Measurements from ENCODE around the gene APOL1. TPM values are rescaled to one million over a fixed set of nuclear protein-coding genes. Genes with fewer than 3 reads are reported as not detected.

The APOL1 gene
- total RNA-seq, 1 experiment from 2014 or later, result 16.0 TPM

DNA sequence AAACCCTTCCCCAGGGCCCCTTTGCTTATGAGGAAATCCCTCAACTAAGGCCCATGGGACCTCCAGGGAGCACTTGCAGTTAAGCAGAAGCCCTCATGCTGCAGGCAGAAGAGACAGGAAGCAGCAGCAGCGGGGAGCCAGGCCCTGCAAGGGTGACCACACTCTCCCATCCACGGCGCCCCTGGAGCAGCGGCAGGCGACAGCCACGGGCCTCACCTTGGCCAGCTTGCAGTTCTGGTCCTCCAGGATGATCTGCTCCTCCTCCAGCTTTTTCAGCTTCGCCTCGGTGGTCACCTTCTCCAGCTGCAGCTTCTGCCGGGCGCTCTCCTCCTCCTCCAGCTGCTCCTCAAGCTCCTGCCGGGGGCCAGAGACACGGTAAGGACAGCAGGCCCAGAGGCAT lies 47.0 kb downstream of the APOL1 start:
- Histone ChIP-seq H3K9me3 (ENCODE audit: control insufficient read depth, insufficient read depth, low read depth, low read length) (no peaks in the 10 kb centered on the region), H3K36me3 (ENCODE audit: control insufficient read depth, insufficient read depth, low read length) (peaks cover 42% of the 10 kb centered on the region), H3K27me3 (ENCODE audit: control insufficient read depth, insufficient read depth, low read length) (no peaks in the 10 kb centered on the region), H3K4me1 (ENCODE audit: control insufficient read depth, insufficient read depth, low read length) (peaks cover 21% of the 10 kb centered on the region), H3K4me3 (ENCODE audit: low read depth in 2 of 2, low read length in 2 of 2) (no peak overlapping the region), H3K27ac (ENCODE audit: low read length) (no peak overlapping the region)
- ChIA-PET CTCF (no interaction called here), POLR2A (no interaction called here)
- ATAC-seq, result no peak
- in situ Hi-C loops (cut with HindIII; ENCODE audit: low pct_unique_long_range_greater_than_20kb, low sequenced_read_pairs) (no loop called here), intact Hi-C loops (cut with micrococcal nuclease; ENCODE audit: unreplicated experiment) (loop anchor here (5.0 kb wide), 1 partner anchor 172 kb away; no protein-coding TSS in a partner anchor)
- TF ChIP-seq SIN3A (IDR thresholded peaks at IDR 0.05; ENCODE audit: borderline replicate concordance, insufficient read depth, low read depth, low read length) (no peak), TCF7L2 (IDR thresholded peaks at IDR 0.05; ENCODE audit: low read depth, low read length) (no peak), POLR2AphosphoS5 (IDR thresholded peaks at IDR 0.05; ENCODE audit: low read depth, low read length) (no peak)
- TF ChIP-seq, protein P1, sequence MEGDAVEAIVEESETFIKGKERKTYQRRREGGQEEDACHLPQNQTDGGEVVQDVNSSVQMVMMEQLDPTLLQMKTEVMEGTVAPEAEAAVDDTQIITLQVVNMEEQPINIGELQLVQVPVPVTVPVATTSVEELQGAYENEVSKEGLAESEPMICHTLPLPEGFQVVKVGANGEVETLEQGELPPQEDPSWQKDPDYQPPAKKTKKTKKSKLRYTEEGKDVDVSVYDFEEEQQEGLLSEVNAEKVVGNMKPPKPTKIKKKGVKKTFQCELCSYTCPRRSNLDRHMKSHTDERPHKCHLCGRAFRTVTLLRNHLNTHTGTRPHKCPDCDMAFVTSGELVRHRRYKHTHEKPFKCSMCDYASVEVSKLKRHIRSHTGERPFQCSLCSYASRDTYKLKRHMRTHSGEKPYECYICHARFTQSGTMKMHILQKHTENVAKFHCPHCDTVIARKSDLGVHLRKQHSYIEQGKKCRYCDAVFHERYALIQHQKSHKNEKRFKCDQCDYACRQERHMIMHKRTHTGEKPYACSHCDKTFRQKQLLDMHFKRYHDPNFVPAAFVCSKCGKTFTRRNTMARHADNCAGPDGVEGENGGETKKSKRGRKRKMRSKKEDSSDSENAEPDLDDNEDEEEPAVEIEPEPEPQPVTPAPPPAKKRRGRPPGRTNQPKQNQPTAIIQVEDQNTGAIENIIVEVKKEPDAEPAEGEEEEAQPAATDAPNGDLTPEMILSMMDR (IDR thresholded peaks at IDR 0.05), result no peak
- TF ChIP-seq, protein P2, sequence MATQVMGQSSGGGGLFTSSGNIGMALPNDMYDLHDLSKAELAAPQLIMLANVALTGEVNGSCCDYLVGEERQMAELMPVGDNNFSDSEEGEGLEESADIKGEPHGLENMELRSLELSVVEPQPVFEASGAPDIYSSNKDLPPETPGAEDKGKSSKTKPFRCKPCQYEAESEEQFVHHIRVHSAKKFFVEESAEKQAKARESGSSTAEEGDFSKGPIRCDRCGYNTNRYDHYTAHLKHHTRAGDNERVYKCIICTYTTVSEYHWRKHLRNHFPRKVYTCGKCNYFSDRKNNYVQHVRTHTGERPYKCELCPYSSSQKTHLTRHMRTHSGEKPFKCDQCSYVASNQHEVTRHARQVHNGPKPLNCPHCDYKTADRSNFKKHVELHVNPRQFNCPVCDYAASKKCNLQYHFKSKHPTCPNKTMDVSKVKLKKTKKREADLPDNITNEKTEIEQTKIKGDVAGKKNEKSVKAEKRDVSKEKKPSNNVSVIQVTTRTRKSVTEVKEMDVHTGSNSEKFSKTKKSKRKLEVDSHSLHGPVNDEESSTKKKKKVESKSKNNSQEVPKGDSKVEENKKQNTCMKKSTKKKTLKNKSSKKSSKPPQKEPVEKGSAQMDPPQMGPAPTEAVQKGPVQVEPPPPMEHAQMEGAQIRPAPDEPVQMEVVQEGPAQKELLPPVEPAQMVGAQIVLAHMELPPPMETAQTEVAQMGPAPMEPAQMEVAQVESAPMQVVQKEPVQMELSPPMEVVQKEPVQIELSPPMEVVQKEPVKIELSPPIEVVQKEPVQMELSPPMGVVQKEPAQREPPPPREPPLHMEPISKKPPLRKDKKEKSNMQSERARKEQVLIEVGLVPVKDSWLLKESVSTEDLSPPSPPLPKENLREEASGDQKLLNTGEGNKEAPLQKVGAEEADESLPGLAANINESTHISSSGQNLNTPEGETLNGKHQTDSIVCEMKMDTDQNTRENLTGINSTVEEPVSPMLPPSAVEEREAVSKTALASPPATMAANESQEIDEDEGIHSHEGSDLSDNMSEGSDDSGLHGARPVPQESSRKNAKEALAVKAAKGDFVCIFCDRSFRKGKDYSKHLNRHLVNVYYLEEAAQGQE (IDR thresholded peaks at IDR 0.05; ENCODE audit: insufficient read depth in 1 of 2, low read depth in 2 of 2, low read length in 1 of 2), result no peak
- no TSS peak for BruUV-seq (replicated peaks)
- DNase-seq (ENCODE audit: low read depth, low spot score), result no peak

DNA sequence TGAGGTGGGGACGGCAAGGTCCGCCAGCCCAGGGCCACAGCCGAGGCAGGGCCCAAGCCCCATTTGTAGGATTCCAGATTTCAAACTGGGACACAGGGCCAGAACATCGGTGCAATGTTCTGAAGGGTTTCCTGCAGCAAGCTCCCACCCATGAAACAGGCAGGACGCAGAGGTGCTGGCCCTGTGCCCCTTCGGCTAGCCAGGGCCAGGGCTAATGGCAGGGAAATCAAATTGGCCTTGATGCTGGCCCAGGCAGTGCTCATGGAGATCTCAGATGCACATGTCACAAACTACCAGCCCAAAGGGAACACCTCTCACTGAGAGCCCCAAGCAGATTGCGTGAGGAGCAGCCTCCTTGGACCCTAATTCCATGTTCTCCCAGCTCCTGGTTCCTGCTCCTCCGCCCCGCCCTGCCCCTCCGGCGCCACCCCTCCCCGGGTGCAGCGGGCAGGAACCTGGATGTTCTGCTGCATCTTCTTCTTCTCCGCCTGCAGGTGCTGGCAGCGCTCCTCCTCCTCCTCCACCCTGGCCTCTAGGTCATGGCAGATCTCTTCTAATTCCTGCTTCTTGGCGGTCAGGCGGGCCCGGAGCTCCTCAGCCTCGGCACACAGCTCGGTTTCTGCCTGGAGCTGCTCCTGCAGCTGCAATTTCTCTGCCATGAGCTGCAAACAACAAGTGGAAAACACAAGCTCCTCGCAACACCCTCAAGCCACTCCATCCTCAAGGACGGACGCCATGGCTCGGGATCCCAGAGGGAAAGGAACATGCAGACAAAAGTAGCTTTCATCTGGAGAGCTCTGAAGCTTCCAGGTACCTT lies 47.7 kb downstream of the APOL1 start:
- Histone ChIP-seq H3K4me1 (ENCODE audit: control insufficient read depth, insufficient read depth, low read length) (peaks cover 21% of the 10 kb centered on the region), H3K36me3 (ENCODE audit: control insufficient read depth, insufficient read depth, low read length) (peaks cover 36% of the 10 kb centered on the region), H3K9me3 (ENCODE audit: control insufficient read depth, insufficient read depth, low read depth, low read length) (no peaks in the 10 kb centered on the region), H3K4me3 (ENCODE audit: low read depth in 2 of 2, low read length in 2 of 2) (no peak overlapping the region), H3K27me3 (ENCODE audit: control insufficient read depth, insufficient read depth, low read length) (no peaks in the 10 kb centered on the region), H3K27ac (ENCODE audit: low read length) (peak overlapping the region; percentile 71; the same call in 1 of the 2 replicates)
- no TSS peak for BruUV-seq (replicated peaks)
- POLR2A ChIA-PET, result no interaction called here
- CTCF ChIA-PET, result interaction anchor here (0.6 kb wide), 1 partner anchor 1517 kb away, joined by 6 read pairs; no protein-coding TSS in a partner anchor
- TF ChIP-seq TCF7L2 (IDR thresholded peaks at IDR 0.05; ENCODE audit: low read depth, low read length) (no peak), POLR2AphosphoS5 (IDR thresholded peaks at IDR 0.05; ENCODE audit: low read depth, low read length) (no peak), SIN3A (IDR thresholded peaks at IDR 0.05; ENCODE audit: borderline replicate concordance, insufficient read depth, low read depth, low read length) (no peak)
- TF ChIP-seq, protein P1 (IDR thresholded peaks at IDR 0.05), result no peak
- TF ChIP-seq, protein P2 (IDR thresholded peaks at IDR 0.05; ENCODE audit: insufficient read depth in 1 of 2, low read depth in 2 of 2, low read length in 1 of 2), result no peak
- no peak for DNase-seq (ENCODE audit: low read depth, low spot score)
- in situ Hi-C loops (cut with HindIII; ENCODE audit: low pct_unique_long_range_greater_than_20kb, low sequenced_read_pairs) (no loop called here), intact Hi-C loops (cut with micrococcal nuclease; ENCODE audit: unreplicated experiment) (loop anchor here (5.0 kb wide), 1 partner anchor 172 kb away; no protein-coding TSS in a partner anchor)
- no peak for ATAC-seq

Data from Panc1 (cell line).